MM.1S (cell line): ENCODE data around the gene CDK6.

Source experiments
- DNase-seq: peaks from one replicate; pipeline ENCODE4 v3.0.0-alpha.2; 2015
- H2AFZ ChIP-seq: fragments of 300-600 bp; sonication (generic); 2 replicates; pipeline ENCODE4 v1.6.0; 2016; ENCODE audit warnings: antibody characterized with exemption, low read length
- H3F3A ChIP-seq: fragments of 300-600 bp; sonication (generic); 2 replicates; pipeline ENCODE4 v1.6.1; 2016; ENCODE audit warnings: mild to moderate bottlenecking, antibody characterized with exemption, low read length, moderate library complexity, mixed read lengths; ENCODE audit not compliant: insufficient read depth
- H3K27ac ChIP-seq: fragments of 300-600 bp; sonication (generic); 2 replicates; pipeline ENCODE4 v1.5.1; 2016; ENCODE audit warnings: mild to moderate bottlenecking, low read length
- H3K27me3 ChIP-seq: fragments of 300-600 bp; sonication (generic); replicated peaks from 2 replicates; pipeline ENCODE4 v1.6.0; 2016; ENCODE audit warnings: low read length; ENCODE audit not compliant: insufficient read depth
- H3K36me3 ChIP-seq: fragments of 300-600 bp; sonication (generic); replicated peaks from 2 replicates; pipeline ENCODE4 v1.6.1; 2016; ENCODE audit warnings: mild to moderate bottlenecking, low read length, mixed read lengths; ENCODE audit not compliant: insufficient read depth
- H3K4me1 ChIP-seq: fragments of 300-600 bp; sonication (generic); 2 replicates; pipeline ENCODE4 v1.6.1; 2016; ENCODE audit warnings: low read length, mixed read lengths
- H3K4me2 ChIP-seq: fragments of 300-600 bp; sonication (generic); 2 replicates; pipeline ENCODE4 v1.6.0; 2016; ENCODE audit warnings: low read depth, low read length
- H3K4me3 ChIP-seq: fragments of 300-600 bp; sonication (generic); 2 replicates; pipeline ENCODE4 v1.5.1; 2016; ENCODE audit warnings: low read length, mixed read lengths
- H3K79me2 ChIP-seq: fragments of 300-600 bp; sonication (generic); 2 replicates; pipeline ENCODE4 v1.6.1; 2016; ENCODE audit warnings: mixed run types, low read length, mixed read lengths
- H3K9ac ChIP-seq: fragments of 300-600 bp; sonication (generic); 2 replicates; pipeline ENCODE4 v1.6.1; 2016; ENCODE audit warnings: low read length, mixed read lengths
- H3K9me2 ChIP-seq: fragments of 300-600 bp; sonication (generic); replicated peaks from 2 replicates; pipeline ENCODE4 v1.6.1; 2016; ENCODE audit warnings: mild to moderate bottlenecking, low read length, mixed read lengths; ENCODE audit not compliant: insufficient read depth
- H3K9me3 ChIP-seq: fragments of 300-600 bp; sonication (generic); replicated peaks from 2 replicates; pipeline ENCODE4 v1.6.1; 2016; ENCODE audit warnings: mild to moderate bottlenecking, low read length, mixed read lengths; ENCODE audit not compliant: insufficient read depth
- H4K20me1 ChIP-seq: fragments of 300-600 bp; sonication (generic); 2 replicates; pipeline ENCODE4 v1.6.1; 2016; ENCODE audit warnings: mild to moderate bottlenecking, low read length, moderate library complexity, mixed read lengths; ENCODE audit not compliant: insufficient read depth
- EZH2 ChIP-seq: fragments of 300-600 bp; sonication (generic); optimal IDR thresholded peaks from 2 replicates; pipeline ENCODE3; 2017; ENCODE audit warnings: low read depth, mild to moderate bottlenecking, antibody characterized with exemption, low read length, mixed read lengths
- EZH2phosphoT487 ChIP-seq: fragments of 300-600 bp; sonication (generic); IDR thresholded peaks from 2 replicates; pipeline ENCODE4 v1.6.1; 2018; ENCODE audit warnings: antibody characterized with exemption, low read length
- TF ChIP-seq, protein P1 (sequence below): fragments of 300-600 bp; sonication (generic); IDR thresholded peaks from 2 replicates; pipeline ENCODE4 v1.5.1; 2016; ENCODE audit warnings: antibody characterized with exemption, low read length, mixed read lengths

Gene CDK6

DNA sequence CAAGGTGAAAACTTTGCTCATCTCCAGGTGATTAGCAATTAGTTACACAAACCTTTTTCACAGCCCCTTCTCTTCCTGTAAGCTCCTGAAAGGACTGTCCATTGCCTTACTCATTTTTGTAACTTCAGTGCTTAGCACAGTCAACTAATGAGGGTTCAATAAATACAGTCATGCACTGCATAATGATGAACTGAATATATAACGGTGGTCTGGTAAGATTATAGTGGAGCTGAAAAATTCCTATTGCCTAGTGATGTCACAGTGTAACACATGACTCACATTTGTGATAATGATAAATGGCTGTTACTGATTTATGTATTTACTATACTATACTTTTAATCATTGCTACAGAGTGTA, 233.3 kb downstream of the CDK6 start:
- no peak overlapping the region for H3K4me2 ChIP-seq
- no peak overlapping the region for H2AFZ ChIP-seq
- no peaks in the 10 kb centered on the region for H3K36me3 ChIP-seq
- H3K4me1 ChIP-seq, result no peaks in the 10 kb centered on the region
- H3K79me2 ChIP-seq, result no peaks in the 10 kb centered on the region
- no peaks in the 10 kb centered on the region for H4K20me1 ChIP-seq
- H3K9me3 ChIP-seq, result no peaks in the 10 kb centered on the region
- no peaks in the 10 kb centered on the region for H3F3A ChIP-seq
- no peaks in the 10 kb centered on the region for H3K27me3 ChIP-seq
- no peak overlapping the region for H3K4me3 ChIP-seq
- no peak for TF ChIP-seq EZH2
- TF ChIP-seq, protein P1, sequence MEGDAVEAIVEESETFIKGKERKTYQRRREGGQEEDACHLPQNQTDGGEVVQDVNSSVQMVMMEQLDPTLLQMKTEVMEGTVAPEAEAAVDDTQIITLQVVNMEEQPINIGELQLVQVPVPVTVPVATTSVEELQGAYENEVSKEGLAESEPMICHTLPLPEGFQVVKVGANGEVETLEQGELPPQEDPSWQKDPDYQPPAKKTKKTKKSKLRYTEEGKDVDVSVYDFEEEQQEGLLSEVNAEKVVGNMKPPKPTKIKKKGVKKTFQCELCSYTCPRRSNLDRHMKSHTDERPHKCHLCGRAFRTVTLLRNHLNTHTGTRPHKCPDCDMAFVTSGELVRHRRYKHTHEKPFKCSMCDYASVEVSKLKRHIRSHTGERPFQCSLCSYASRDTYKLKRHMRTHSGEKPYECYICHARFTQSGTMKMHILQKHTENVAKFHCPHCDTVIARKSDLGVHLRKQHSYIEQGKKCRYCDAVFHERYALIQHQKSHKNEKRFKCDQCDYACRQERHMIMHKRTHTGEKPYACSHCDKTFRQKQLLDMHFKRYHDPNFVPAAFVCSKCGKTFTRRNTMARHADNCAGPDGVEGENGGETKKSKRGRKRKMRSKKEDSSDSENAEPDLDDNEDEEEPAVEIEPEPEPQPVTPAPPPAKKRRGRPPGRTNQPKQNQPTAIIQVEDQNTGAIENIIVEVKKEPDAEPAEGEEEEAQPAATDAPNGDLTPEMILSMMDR, result no peak
- TF ChIP-seq EZH2phosphoT487, result no peak
- H3K27ac ChIP-seq, result no peak overlapping the region
- no peaks in the 10 kb centered on the region for H3K9me2 ChIP-seq
- no peak overlapping the region for H3K9ac ChIP-seq
- DNase-seq, result no peak

DNA sequence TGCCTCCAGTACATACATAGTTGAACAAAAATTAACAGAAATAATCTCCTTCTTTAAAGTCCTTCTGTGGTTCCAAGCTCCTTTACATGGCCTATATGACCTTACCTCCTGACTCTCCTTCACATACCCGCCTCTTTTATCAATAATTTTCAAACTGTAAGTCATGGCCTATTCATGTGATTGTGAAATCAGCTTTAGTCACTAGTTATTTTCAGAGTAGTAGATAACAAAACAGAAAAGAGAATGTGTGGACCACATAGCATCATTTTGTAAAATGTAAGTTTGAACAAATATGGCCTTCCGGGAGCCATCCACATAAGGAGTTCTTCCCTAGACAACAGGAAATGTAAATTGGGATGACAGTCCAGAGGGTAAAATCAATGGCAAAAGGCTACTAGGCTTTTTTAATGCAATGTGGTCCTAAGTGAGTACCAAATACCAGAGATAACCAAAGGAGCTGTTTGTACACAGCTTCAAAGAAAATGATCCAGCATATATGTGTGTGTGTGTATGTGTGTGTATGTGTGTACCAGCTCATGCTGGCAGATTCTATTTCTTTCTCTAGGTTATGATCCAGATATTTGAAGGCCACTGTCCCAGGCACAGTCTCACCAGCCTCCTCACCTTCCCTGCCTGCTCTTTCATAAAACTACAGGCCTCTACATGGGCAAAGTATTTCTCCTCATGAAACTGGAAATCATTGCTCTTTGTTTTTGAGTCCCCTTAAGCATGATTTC, 233.9 kb downstream of the CDK6 start:
- Histone ChIP-seq H3K27me3 (no peaks in the 10 kb centered on the region), H3K4me3 (no peak overlapping the region), H3K9me2 (no peaks in the 10 kb centered on the region), H4K20me1 (no peaks in the 10 kb centered on the region), H3F3A (no peaks in the 10 kb centered on the region), H3K9ac (no peak overlapping the region), H3K4me1 (no peaks in the 10 kb centered on the region), H3K27ac (no peak overlapping the region), H3K79me2 (no peaks in the 10 kb centered on the region), H3K9me3 (no peaks in the 10 kb centered on the region), H3K4me2 (no peak overlapping the region), H2AFZ (no peak overlapping the region), H3K36me3 (no peaks in the 10 kb centered on the region)
- peak; percentile 4 for DNase-seq
- TF ChIP-seq, protein P1, result no peak
- TF ChIP-seq EZH2phosphoT487 (no peak), EZH2 (no peak)

GRCh38 chr7:92598310-92598981, 237.9 kb downstream of the CDK6 start:
- Histone ChIP-seq H3K4me2 (no peak overlapping the region), H3K9me2 (no peaks in the 10 kb centered on the region), H3K79me2 (no peaks in the 10 kb centered on the region), H3K4me1 (no peaks in the 10 kb centered on the region), H3K4me3 (no peak overlapping the region), H4K20me1 (no peaks in the 10 kb centered on the region), H3K9me3 (no peaks in the 10 kb centered on the region), H3K27me3 (no peaks in the 10 kb centered on the region), H2AFZ (no peak overlapping the region), H3K36me3 (no peaks in the 10 kb centered on the region), H3K27ac (no peak overlapping the region), H3K9ac (no peak overlapping the region), H3F3A (no peaks in the 10 kb centered on the region)
- TF ChIP-seq, protein P1, result no peak
- TF ChIP-seq EZH2phosphoT487, result no peak
- TF ChIP-seq EZH2, result no peak
- DNase-seq, result no peak
